ENCODE data around the gene COL12A1.

The COL12A1 gene

DNA sequence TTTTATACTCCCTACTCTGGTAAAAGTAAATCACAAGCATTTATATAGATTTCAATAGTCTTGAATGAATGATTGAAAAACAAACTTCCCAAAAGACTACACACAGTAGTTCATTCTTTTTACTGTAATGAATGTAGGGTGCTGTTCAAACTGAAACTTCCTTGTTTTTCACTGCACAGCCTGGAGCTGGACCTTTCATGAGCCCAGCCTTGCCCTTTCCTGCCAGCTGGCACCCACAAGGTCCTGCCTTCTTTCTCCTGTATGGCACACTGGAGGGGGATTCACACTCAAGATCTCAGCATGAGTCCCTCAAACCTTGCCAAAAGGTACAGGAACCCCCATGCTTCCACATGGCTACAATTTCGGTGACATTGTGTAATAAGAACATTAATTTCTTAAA lies 50.9 kb downstream of the COL12A1 start:
- H3K27ac ChIP-seq (ENCODE audit: low read length), result no peak overlapping the region
- H3K4me1 ChIP-seq (ENCODE audit: control insufficient read depth in 1 of 2, insufficient read depth in 2 of 2, low read length in 2 of 2), result no peaks in the 10 kb centered on the region

DNA sequence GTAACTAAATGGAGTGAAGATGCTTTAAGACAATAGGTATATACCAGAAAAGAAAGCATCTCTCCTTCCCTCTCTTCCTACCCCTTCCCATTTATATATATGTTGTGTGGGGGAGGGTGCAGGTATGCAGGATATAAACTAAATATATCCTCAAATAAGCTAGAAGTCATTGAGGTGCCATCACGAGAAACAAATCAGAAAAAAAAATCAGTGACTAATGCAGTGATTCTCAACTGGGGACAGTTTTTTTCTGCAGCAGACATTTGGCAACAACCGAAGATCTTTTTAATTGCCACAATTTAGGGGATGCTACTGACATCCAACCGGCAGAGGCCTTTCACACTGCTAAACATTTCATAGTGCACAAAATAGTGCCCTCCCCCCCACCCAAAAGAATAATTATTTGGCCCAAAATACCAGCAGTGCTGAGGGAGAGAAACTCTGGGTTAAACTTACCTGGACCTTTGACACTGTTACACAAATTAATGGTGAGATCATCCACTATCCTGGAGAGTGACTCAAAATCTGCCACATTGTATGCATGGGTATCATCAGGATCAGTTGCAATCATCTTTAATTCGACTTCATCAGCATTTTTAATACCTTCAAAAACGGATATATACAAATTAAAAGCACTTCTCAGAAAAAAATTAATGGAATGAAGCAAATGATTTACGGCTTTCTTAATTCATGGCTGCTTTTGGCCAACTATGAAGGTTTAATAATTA lies 55.0 kb downstream of the COL12A1 start:
- no peak overlapping the region for H3K4me3 ChIP-seq (ENCODE audit: low read depth in 1 of 2, low read length in 2 of 2)
- H3K4me1 ChIP-seq (ENCODE audit: control insufficient read depth in 1 of 2, insufficient read depth in 2 of 2, low read length in 2 of 2), result no peaks in the 10 kb centered on the region
- no peaks in the 10 kb centered on the region for H3K27me3 ChIP-seq (ENCODE audit: low read depth, low read length)
- H3K36me3 ChIP-seq (ENCODE audit: control insufficient read depth in 1 of 2, insufficient read depth in 2 of 2, low read length in 2 of 2), result peaks cover 18 to 23% of the 10 kb centered on the region in 2 donors
- no peaks in the 10 kb centered on the region for H3K9me3 ChIP-seq (ENCODE audit: control insufficient read depth in 1 of 2, low read length in 2 of 2)
- no peak overlapping the region for H3K27ac ChIP-seq (ENCODE audit: low read length)

More for the DNA sequence above, 50.9 kb downstream of the COL12A1 start:
- no peak overlapping the region for H3K4me3 ChIP-seq (ENCODE audit: low read depth in 1 of 2, low read length in 2 of 2)
- no peaks in the 10 kb centered on the region for H3K9me3 ChIP-seq (ENCODE audit: control insufficient read depth in 1 of 2, low read length in 2 of 2)
- peaks cover 11 to 15% of the 10 kb centered on the region in 2 donors for H3K36me3 ChIP-seq (ENCODE audit: control insufficient read depth in 1 of 2, insufficient read depth in 2 of 2, low read length in 2 of 2)
- H3K27me3 ChIP-seq (ENCODE audit: low read depth, low read length), result no peaks in the 10 kb centered on the region

DNA sequence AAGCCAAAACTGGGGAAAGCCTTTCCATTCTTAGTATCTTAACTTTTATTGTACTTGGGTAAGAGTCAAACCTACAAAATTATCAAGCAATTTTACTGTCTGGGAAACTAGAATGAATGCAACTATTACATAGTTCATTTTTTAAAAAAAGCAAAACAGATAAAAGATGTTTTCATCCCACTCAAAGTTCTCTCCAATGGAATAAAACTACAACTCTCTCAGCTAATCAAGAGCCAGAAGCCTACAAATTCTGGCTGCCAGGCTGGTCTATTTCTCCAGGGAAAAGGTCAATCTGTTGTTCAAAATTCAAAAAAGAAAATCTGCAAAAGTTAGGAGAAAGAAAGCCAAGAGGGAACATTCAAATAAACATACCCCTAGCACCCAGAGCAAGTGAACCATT lies 56.2 kb downstream of the COL12A1 start:
- H3K27ac ChIP-seq (ENCODE audit: low read length), result no peak overlapping the region
- no peak overlapping the region for H3K4me3 ChIP-seq (ENCODE audit: low read depth in 1 of 2, low read length in 2 of 2)
- H3K9me3 ChIP-seq (ENCODE audit: control insufficient read depth in 1 of 2, low read length in 2 of 2), result no peaks in the 10 kb centered on the region
- no peaks in the 10 kb centered on the region for H3K27me3 ChIP-seq (ENCODE audit: low read depth, low read length)
- H3K36me3 ChIP-seq (ENCODE audit: control insufficient read depth in 1 of 2, insufficient read depth in 2 of 2, low read length in 2 of 2), result peaks cover 21 to 29% of the 10 kb centered on the region in 2 donors
- H3K4me1 ChIP-seq (ENCODE audit: control insufficient read depth in 1 of 2, insufficient read depth in 2 of 2, low read length in 2 of 2), result no peaks in the 10 kb centered on the region

DNA sequence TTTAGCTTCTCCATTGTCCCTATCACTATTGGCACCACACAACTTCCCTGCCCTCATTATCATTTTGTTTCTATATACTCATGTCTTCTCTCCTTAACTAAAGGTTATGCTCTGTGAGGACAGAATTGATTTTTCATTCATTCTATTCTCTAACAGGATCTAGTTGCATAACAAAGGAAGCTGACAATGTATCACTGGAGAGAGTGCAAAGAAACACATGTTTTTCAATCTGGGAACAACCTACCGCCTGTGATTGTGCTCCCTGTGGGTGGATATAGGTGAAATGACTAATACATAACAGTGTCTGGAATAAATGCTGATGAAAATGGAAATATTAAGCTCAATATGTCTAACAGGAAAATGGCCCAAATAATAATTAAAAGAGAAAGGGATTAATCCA lies 56.6 kb downstream of the COL12A1 start:
- no peaks in the 10 kb centered on the region for H3K4me1 ChIP-seq (ENCODE audit: control insufficient read depth in 1 of 2, insufficient read depth in 2 of 2, low read length in 2 of 2)
- peaks cover 26 to 33% of the 10 kb centered on the region in 2 donors for H3K36me3 ChIP-seq (ENCODE audit: control insufficient read depth in 1 of 2, insufficient read depth in 2 of 2, low read length in 2 of 2)
- no peaks in the 10 kb centered on the region for H3K27me3 ChIP-seq (ENCODE audit: low read depth, low read length)
- H3K4me3 ChIP-seq (ENCODE audit: low read depth in 1 of 2, low read length in 2 of 2), result no peak overlapping the region
- H3K9me3 ChIP-seq (ENCODE audit: control insufficient read depth in 1 of 2, low read length in 2 of 2), result no peaks in the 10 kb centered on the region
- no peak overlapping the region for H3K27ac ChIP-seq (ENCODE audit: low read length)

DNA sequence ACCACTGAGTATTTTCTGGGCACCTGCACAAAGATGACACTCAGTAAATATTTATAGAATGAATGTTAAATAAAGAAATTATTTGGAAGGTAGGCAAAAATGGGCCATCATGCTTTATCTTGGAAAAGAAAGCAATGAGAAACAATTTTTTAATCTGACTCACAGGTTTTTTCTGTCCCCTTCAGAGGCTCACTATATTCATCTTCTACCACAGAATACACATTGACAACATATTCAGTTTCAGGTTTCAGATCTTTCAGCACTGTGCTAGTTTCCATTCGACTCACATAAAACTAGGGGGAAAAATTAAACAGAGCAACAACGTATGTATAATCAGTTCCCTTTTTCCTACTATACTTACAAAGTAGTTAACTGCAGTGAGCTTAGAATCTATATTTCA lies 58.3 kb downstream of the COL12A1 start:
- Histone ChIP-seq H3K36me3 (ENCODE audit: control insufficient read depth in 1 of 2, insufficient read depth in 2 of 2, low read length in 2 of 2) (peaks cover 26 to 32% of the 10 kb centered on the region in 2 donors), H3K9me3 (ENCODE audit: control insufficient read depth in 1 of 2, low read length in 2 of 2) (no peaks in the 10 kb centered on the region), H3K27ac (ENCODE audit: low read length) (no peak overlapping the region), H3K4me1 (ENCODE audit: control insufficient read depth in 1 of 2, insufficient read depth in 2 of 2, low read length in 2 of 2) (no peaks in the 10 kb centered on the region), H3K27me3 (ENCODE audit: low read depth, low read length) (no peaks in the 10 kb centered on the region), H3K4me3 (ENCODE audit: low read depth in 1 of 2, low read length in 2 of 2) (no peak overlapping the region)

DNA sequence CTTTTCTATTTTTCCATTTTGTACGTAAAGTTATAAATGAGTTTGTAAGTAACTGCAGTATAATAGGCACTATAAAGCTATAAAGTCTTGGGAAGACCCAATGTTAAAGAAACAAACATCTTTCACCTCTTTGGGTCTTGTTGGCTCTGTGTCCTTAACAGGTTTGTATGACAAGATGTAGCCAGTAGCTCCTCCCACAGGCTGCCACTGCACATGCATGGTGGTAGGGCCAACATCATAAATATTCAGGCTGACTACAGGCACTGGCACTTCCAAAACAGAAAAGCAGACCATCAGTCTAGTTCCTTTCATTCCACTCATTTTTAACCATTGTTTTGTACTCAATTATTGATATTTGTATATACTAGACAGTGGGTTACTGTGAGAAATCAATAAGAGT lies 59.9 kb downstream of the COL12A1 start:
- H3K27me3 ChIP-seq (ENCODE audit: low read depth, low read length), result no peaks in the 10 kb centered on the region
- H3K4me3 ChIP-seq (ENCODE audit: low read depth in 1 of 2, low read length in 2 of 2), result no peak overlapping the region
- H3K4me1 ChIP-seq (ENCODE audit: control insufficient read depth in 1 of 2, insufficient read depth in 2 of 2, low read length in 2 of 2), result no peaks in the 10 kb centered on the region
- no peaks in the 10 kb centered on the region for H3K9me3 ChIP-seq (ENCODE audit: control insufficient read depth in 1 of 2, low read length in 2 of 2)
- peaks cover 15 to 29% of the 10 kb centered on the region in 2 donors for H3K36me3 ChIP-seq (ENCODE audit: control insufficient read depth in 1 of 2, insufficient read depth in 2 of 2, low read length in 2 of 2)
- H3K27ac ChIP-seq (ENCODE audit: low read length), result no peak overlapping the region

DNA sequence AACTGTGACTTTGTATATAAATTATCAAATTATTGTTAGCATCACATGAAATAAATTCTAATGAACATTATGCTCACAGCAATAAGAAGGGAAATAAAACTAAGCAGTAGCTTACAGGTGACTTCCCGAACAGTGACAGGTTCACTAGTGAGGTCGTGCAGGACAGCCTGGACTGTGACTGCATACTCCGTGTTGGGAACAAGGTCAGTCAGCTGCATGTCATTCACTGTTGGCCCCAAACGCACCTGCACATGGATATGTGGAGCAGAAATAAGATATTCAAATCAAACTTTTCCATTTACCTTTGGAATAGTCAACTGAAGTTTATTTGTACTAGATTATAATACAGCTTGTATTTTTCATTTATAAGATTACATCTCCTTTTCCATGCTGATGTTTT lies 60.6 kb downstream of the COL12A1 start:
- Histone ChIP-seq H3K4me1 (ENCODE audit: control insufficient read depth in 1 of 2, insufficient read depth in 2 of 2, low read length in 2 of 2) (no peaks in the 10 kb centered on the region), H3K36me3 (ENCODE audit: control insufficient read depth in 1 of 2, insufficient read depth in 2 of 2, low read length in 2 of 2) (peaks cover 15 to 29% of the 10 kb centered on the region in 2 donors), H3K4me3 (ENCODE audit: low read depth in 1 of 2, low read length in 2 of 2) (no peak overlapping the region), H3K27me3 (ENCODE audit: low read depth, low read length) (no peaks in the 10 kb centered on the region), H3K9me3 (ENCODE audit: control insufficient read depth in 1 of 2, low read length in 2 of 2) (no peaks in the 10 kb centered on the region), H3K27ac (ENCODE audit: low read length) (no peak overlapping the region)

DNA sequence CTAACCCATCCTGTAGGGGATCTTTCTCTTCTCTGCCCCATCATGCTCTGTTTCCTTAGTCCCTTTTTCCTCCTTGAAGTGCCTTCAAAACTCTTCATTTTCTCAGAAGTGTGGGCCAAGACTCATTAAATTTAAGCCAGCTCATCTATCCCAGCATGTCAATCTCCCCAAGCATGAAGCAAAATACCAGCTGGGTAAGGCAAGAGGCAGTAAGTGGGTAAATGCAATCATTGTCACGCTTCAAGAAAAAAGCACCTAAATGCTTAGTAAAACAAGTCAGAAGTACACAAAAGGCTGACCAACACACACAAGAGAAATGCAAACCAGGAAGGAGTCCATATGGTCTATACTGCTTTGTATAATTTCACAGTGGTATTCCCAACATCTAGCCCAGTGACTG lies 61.5 kb downstream of the COL12A1 start:
- Histone ChIP-seq H3K36me3 (ENCODE audit: control insufficient read depth in 1 of 2, insufficient read depth in 2 of 2, low read length in 2 of 2) (peaks cover 15 to 33% of the 10 kb centered on the region in 2 donors), H3K27me3 (ENCODE audit: low read depth, low read length) (no peaks in the 10 kb centered on the region), H3K27ac (ENCODE audit: low read length) (no peak overlapping the region)

DNA sequence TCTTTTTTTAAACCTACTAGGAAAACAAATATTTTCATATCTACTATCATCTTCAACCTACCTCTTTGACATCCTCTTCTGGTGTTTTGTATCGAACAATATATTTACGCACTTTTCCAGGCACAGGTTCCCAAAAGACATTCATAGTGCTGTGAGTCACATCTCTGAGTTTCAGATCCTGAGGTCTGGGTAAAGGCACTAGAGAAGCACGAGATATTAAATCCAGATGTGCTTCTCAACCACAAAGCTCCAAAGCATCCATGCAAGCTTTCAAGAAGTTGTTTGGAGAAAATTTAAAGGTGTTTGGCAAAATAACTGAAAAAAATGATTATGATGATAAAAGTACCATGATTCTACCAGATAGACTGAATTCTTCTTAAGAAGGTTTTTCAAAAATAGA lies 62.7 kb downstream of the COL12A1 start:
- Histone ChIP-seq H3K27ac (ENCODE audit: low read length) (no peak overlapping the region), H3K36me3 (ENCODE audit: control insufficient read depth in 1 of 2, insufficient read depth in 2 of 2, low read length in 2 of 2) (peaks cover 18 to 39% of the 10 kb centered on the region in 2 donors), H3K4me3 (ENCODE audit: low read depth in 1 of 2, low read length in 2 of 2) (no peak overlapping the region), H3K9me3 (ENCODE audit: control insufficient read depth in 1 of 2, low read length in 2 of 2) (no peaks in the 10 kb centered on the region), H3K4me1 (ENCODE audit: control insufficient read depth in 1 of 2, insufficient read depth in 2 of 2, low read length in 2 of 2) (no peaks in the 10 kb centered on the region), H3K27me3 (ENCODE audit: low read depth, low read length) (no peaks in the 10 kb centered on the region)

More for the DNA sequence above, 61.5 kb downstream of the COL12A1 start:
- Histone ChIP-seq H3K4me3 (ENCODE audit: low read depth in 1 of 2, low read length in 2 of 2) (no peak overlapping the region), H3K9me3 (ENCODE audit: control insufficient read depth in 1 of 2, low read length in 2 of 2) (no peaks in the 10 kb centered on the region), H3K4me1 (ENCODE audit: control insufficient read depth in 1 of 2, insufficient read depth in 2 of 2, low read length in 2 of 2) (no peaks in the 10 kb centered on the region)

DNA sequence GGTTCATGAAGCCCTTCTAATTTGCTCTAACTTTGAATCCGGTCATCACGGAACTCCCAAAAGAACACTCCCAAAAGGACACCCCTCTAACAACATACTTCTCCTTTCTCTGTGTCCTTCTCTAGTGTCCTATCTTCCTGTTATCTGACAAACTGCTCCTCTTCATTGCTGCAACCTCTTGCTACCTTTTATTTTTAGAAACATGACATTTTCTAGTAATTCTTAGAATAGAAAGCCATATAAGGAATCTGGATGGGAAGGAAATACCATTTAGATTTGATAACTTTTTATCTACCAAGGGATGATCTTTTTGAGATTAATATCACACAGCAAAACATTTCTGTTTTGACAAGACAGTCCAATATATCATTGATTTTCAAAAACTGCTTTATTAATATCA lies 63.1 kb downstream of the COL12A1 start:
- H3K36me3 ChIP-seq (ENCODE audit: control insufficient read depth in 1 of 2, insufficient read depth in 2 of 2, low read length in 2 of 2), result peaks cover 16 to 44% of the 10 kb centered on the region in 2 donors
- no peaks in the 10 kb centered on the region for H3K27me3 ChIP-seq (ENCODE audit: low read depth, low read length)
- H3K9me3 ChIP-seq (ENCODE audit: control insufficient read depth in 1 of 2, low read length in 2 of 2), result no peaks in the 10 kb centered on the region
- no peaks in the 10 kb centered on the region for H3K4me1 ChIP-seq (ENCODE audit: control insufficient read depth in 1 of 2, insufficient read depth in 2 of 2, low read length in 2 of 2)
- H3K4me3 ChIP-seq (ENCODE audit: low read depth in 1 of 2, low read length in 2 of 2), result no peak overlapping the region
- no peak overlapping the region for H3K27ac ChIP-seq (ENCODE audit: low read length)

DNA sequence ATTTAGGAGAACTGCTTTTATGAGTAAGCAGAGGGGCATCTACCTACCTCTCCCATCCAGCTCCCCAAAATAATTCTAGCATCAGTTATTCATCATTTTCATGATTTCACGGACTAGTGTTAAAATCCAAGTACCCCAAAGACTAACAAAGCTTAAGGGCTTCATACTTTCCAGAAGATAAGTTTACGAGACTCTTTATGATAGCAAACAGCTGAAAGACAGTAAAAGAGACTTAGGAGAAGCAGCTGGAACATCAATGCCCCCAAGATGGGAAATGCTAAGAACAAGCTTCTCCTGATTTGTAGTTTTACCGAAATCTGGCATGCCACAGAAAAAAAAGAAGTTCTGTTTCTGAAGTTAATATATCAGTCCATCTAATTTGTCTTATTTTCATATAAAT lies 70.0 kb downstream of the COL12A1 start:
- H3K27ac ChIP-seq (ENCODE audit: low read length), result no peak overlapping the region
- H3K36me3 ChIP-seq (ENCODE audit: control insufficient read depth in 1 of 2, insufficient read depth in 2 of 2, low read length in 2 of 2), result peaks cover 6 to 50% of the 10 kb centered on the region in 2 donors

DNA sequence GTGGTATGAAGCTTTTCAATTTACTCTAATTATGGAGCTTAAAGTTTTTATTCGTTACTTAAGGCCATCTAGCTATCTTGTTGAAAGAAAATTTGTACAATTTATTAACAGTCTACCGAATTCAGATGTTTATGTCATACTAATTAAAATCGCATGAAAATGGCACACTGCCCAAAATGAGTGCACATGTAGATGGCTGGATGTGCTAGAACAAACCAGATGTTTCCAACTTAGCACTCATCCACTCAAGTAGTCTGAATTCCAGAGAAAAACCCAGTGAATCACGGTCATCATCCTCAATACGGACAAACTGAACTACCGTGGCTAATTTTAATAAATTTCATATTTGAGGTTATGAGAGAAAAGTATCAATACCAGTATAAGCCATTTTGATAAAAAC lies 70.4 kb downstream of the COL12A1 start:
- no peaks in the 10 kb centered on the region for H3K4me1 ChIP-seq (ENCODE audit: control insufficient read depth in 1 of 2, insufficient read depth in 2 of 2, low read length in 2 of 2)
- H3K27me3 ChIP-seq (ENCODE audit: low read depth, low read length), result no peaks in the 10 kb centered on the region
- no peak overlapping the region for H3K27ac ChIP-seq (ENCODE audit: low read length)
- H3K9me3 ChIP-seq (ENCODE audit: control insufficient read depth in 1 of 2, low read length in 2 of 2), result no peaks in the 10 kb centered on the region
- H3K4me3 ChIP-seq (ENCODE audit: low read depth in 1 of 2, low read length in 2 of 2), result no peak overlapping the region
- H3K36me3 ChIP-seq (ENCODE audit: control insufficient read depth in 1 of 2, insufficient read depth in 2 of 2, low read length in 2 of 2), result peaks cover 6 to 50% of the 10 kb centered on the region in 2 donors

More for the DNA sequence above, 70.0 kb downstream of the COL12A1 start:
- Histone ChIP-seq H3K27me3 (ENCODE audit: low read depth, low read length) (no peaks in the 10 kb centered on the region), H3K9me3 (ENCODE audit: control insufficient read depth in 1 of 2, low read length in 2 of 2) (no peaks in the 10 kb centered on the region), H3K4me3 (ENCODE audit: low read depth in 1 of 2, low read length in 2 of 2) (no peak overlapping the region), H3K4me1 (ENCODE audit: control insufficient read depth in 1 of 2, insufficient read depth in 2 of 2, low read length in 2 of 2) (no peaks in the 10 kb centered on the region)
